ENCODE measurements around the gene DSC3. TPM values are rescaled to one million over a fixed set of nuclear protein-coding genes. Genes with fewer than 3 reads are reported as not detected.

DSC3 gene
- total RNA-seq, 1 donor from 2014 or later = not detected

DNA sequence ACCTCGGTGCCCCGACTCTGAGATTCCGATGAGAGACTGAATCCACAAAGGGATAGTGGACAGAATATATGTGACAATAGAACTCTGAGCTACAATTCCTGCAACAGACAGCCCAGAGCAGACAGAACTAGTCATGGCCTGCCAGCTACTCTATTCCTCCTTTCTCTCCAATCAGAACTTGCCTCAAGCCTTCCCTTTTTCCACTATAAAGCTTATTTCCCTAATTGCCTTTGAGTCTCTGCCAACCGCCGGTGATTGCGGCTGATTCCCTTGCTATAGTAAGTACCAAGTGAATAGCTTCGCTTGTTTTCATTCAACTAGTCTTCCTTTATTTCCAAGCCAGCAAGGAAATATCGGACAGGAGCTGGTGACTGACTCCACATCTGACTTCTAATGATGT lies 96.8 kb downstream of the DSC3 start:
- Mint-ChIP-seq H3K4me1 (no peaks in the 10 kb centered on the region), H3K4me3 (no peak overlapping the region), H3K9me3 (peaks cover 11% of the 10 kb centered on the region), H3K27me3 (no peaks in the 10 kb centered on the region), H3K36me3 (ENCODE audit: low read depth) (no peaks in the 10 kb centered on the region), H3K27ac (no peak overlapping the region)
- TF ChIP-seq, protein P1, sequence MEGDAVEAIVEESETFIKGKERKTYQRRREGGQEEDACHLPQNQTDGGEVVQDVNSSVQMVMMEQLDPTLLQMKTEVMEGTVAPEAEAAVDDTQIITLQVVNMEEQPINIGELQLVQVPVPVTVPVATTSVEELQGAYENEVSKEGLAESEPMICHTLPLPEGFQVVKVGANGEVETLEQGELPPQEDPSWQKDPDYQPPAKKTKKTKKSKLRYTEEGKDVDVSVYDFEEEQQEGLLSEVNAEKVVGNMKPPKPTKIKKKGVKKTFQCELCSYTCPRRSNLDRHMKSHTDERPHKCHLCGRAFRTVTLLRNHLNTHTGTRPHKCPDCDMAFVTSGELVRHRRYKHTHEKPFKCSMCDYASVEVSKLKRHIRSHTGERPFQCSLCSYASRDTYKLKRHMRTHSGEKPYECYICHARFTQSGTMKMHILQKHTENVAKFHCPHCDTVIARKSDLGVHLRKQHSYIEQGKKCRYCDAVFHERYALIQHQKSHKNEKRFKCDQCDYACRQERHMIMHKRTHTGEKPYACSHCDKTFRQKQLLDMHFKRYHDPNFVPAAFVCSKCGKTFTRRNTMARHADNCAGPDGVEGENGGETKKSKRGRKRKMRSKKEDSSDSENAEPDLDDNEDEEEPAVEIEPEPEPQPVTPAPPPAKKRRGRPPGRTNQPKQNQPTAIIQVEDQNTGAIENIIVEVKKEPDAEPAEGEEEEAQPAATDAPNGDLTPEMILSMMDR (IDR thresholded peaks at IDR 0.05) = no peak
- ATAC-seq (ENCODE audit: low read depth) = no peak
- no peak for DNase-seq
- ChIA-PET CTCF (no interaction called here), POLR2A (no interaction called here)
- intact Hi-C loops (cut with micrococcal nuclease) = loop anchor here (5.0 kb wide), 1 partner anchor 52 kb away; no protein-coding TSS in a partner anchor

DNA sequence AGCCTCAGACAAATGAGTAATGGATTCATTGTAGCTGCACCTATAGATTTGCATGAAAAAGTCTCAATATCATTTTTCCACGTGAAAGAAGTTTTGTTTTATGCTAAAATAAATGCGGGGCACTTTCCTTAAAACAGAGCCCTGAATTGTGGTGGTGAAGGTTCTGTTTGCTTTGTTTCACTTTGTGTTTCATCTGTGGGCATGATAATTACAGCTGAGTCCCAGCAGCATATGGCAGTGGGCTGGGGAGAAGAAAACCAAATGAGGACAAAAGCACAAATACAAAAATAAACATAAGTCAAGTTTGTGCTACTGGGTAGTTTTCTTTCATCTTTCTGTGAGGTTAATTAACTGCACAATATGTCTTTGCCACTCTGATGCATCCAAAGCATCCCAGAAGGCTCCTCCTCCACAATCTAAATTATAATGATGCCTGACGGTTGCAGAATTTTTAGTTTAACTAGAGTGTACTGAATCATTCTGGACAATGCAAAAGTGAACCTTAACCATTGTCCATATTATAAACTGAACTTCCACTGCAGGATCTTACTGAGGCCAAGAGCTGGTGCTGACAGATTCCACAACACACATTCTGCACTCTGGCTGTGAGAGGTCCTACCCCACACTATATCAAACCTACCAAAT lies 97.6 kb downstream of the DSC3 start:
- ATAC-seq (ENCODE audit: low read depth) (no peak), DNase-seq (no peak)
- Mint-ChIP-seq H3K36me3 (ENCODE audit: low read depth) (no peaks in the 10 kb centered on the region), H3K4me3 (no peak overlapping the region), H3K27ac (no peak overlapping the region), H3K9me3 (peaks cover 14% of the 10 kb centered on the region), H3K4me1 (no peaks in the 10 kb centered on the region), H3K27me3 (no peaks in the 10 kb centered on the region)
- POLR2A ChIA-PET = no interaction called here
- intact Hi-C loops (cut with micrococcal nuclease) = loop anchor here (5.0 kb wide), 1 partner anchor 52 kb away; no protein-coding TSS in a partner anchor
- TF ChIP-seq, protein P1 (IDR thresholded peaks at IDR 0.05) = no peak
- CTCF ChIA-PET = no interaction called here

DNA sequence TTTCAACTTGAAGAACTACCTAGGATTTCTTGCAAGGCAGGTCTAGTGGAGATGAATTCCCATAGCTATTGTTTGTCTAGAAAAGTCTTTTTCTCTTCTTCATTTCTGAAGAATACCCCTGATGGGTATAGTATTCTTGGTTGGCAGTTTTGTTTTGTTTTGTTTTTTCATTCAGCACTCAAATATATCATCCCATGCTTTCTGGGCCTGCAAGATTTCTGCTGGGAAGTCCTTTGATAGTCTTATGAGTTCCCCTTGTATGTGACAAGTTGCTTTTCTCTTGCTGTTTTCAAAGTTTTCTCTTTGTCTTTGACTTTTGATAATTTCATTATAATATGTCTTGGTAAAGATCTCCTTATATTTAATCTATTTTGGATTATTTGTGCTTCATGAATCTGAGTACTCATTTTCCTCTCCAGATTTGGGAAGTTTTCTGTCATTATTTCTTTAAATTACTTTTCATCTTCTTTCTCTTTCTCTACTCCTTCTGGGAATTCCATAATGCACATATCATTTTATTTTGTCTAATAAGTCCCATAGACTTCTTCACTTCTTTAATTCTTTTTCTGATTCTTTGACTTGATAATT lies 101.5 kb downstream of the DSC3 start:
- DNase-seq = no peak
- H3K36me3 Mint-ChIP-seq (ENCODE audit: low read depth) = no peaks in the 10 kb centered on the region
- peaks cover 15% of the 10 kb centered on the region for H3K9me3 Mint-ChIP-seq
- H3K4me1 Mint-ChIP-seq = no peaks in the 10 kb centered on the region
- H3K4me3 Mint-ChIP-seq = no peak overlapping the region
- ChIA-PET CTCF (no interaction called here), POLR2A (no interaction called here)
- H3K27me3 Mint-ChIP-seq = no peaks in the 10 kb centered on the region
- intact Hi-C loops (cut with micrococcal nuclease) = no loop called here
- no peak for ATAC-seq (ENCODE audit: low read depth)
- H3K27ac Mint-ChIP-seq = no peak overlapping the region
- TF ChIP-seq, protein P1 (IDR thresholded peaks at IDR 0.05) = no peak

Other genes with a start within 250 kb of the DSC3 start
- gene DSC2, start 59.7 kb upstream of the DSC3 start, total RNA-seq = not detected in 2 replicates
- not detected in 2 replicates for gene DSC1, start 120.1 kb upstream of the DSC3 start, total RNA-seq

Measured in activated B cell treated with CpG ODN at 0.5 μM for 24 hours (primary cell).